K562 (cell line): ENCODE data around the gene PCDH1. TPM values are rescaled to one million over a fixed set of nuclear protein-coding genes. Genes with fewer than 3 reads are reported as not detected.

Experiments
- ATAC-seq: fragments of 200-7000 bp; cut with Tn5 transposase; 3 replicates; pipeline ENCODE4 v1.9.1; 2020; ENCODE audit warnings: moderate library complexity
- BruUV-seq: library from RNA; stranded (reverse); fragments of 400-500 nt; replicated peaks from 2 replicates; lab custom pipeline; 2021; lab: Mats Ljungman, UMichigan
- CTCF ChIA-PET: fragments of 300-600 bp; formaldehyde crosslinking; extraction: SDS; loops from one replicate; lab custom pipeline; 2021; ENCODE audit warnings: low intra/inter-chr PET ratio; lab: Yijun Ruan, JAX
- POLR2A ChIA-PET: fragments of 300-600, 350-650 bp; sonication (Branson Sonifier 250); formaldehyde crosslinking; extraction: SDS; loops from one replicate; lab custom pipeline; 2021; ENCODE audit warnings: antibody characterized with exemption, inconsistent platforms; lab: Yijun Ruan, JAX
- DNase-seq, 4 experiments: peaks; one replicate each; pipeline versions ENCODE4 v3.0.0 to v3.0.0-alpha.2; 2011 to 2018; ENCODE audit warnings: low spot score in 3 of 4, mixed read lengths in 3 of 4; ENCODE audit errors: extremely low read depth in 1 of 4
- FAIRE-seq: peaks from 2 replicates; lab custom pipeline; 2011; peaks lifted over from hg19 to GRCh38; lab: Jason Lieb, UNC
- H2AFZ ChIP-seq: 2 replicates; pipeline ENCODE4 v1.6.0; 2011; ENCODE audit warnings: low read depth, low read length, control low read depth, inconsistent platforms
- H3K27ac ChIP-seq: fragments of 200-600 bp; 3 replicates; pipeline ENCODE4 v1.8.0; 2011; ENCODE audit warnings: low read depth, mild to moderate bottlenecking, control low read depth, inconsistent platforms, low read length, moderate library complexity, mixed read lengths; ENCODE audit errors: extremely low read depth
- H3K27me3 ChIP-seq, 2 experiments: fragments of 300-600 bp in 1 of 2; 2 replicates in 1 of 2; 3 replicates in 1 of 2; pipeline versions ENCODE4 v1.6.0 to v1.8.0; 2011; ENCODE audit warnings: inconsistent platforms in 2 of 2, low read length in 2 of 2, mild to moderate bottlenecking in 1 of 2, mixed read lengths in 1 of 2, moderate library complexity in 1 of 2; ENCODE audit not compliant: control insufficient read depth in 2 of 2, insufficient read depth in 2 of 2
- H3K36me3 ChIP-seq: fragments of 300-600 bp; 3 replicates; pipeline ENCODE4 v1.8.0; 2011; ENCODE audit warnings: mild to moderate bottlenecking, low read length, inconsistent platforms; ENCODE audit not compliant: control insufficient read depth, insufficient read depth
- H3K4me1 ChIP-seq, 2 experiments: fragments of 200-600 bp in 1 of 2; replicated peaks in 1 of 2; 2 replicates in 1 of 2; 3 replicates in 1 of 2; pipeline versions ENCODE4 v1.5.1 to v1.8.0; 2011; ENCODE audit warnings: inconsistent platforms in 2 of 2, low read length in 2 of 2, mild to moderate bottlenecking in 1 of 2, mixed read lengths in 1 of 2, moderate library complexity in 1 of 2; ENCODE audit not compliant: control insufficient read depth in 2 of 2, insufficient read depth in 2 of 2
- H3K4me2 ChIP-seq: 2 replicates; pipeline ENCODE4 v1.6.1; 2011; ENCODE audit warnings: low read length, control low read depth, inconsistent platforms, mixed read lengths; ENCODE audit not compliant: insufficient read depth
- H3K4me3 ChIP-seq: fragments of 200-600 bp; sonication (generic), shearing (Covaris generic); 2 replicates; pipeline ENCODE4 v1.5.1; 2016; ENCODE audit warnings: control low read depth, inconsistent platforms
- H3K79me2 ChIP-seq: fragments of 200-600 bp; 3 replicates; pipeline ENCODE4 v1.8.0; 2011; ENCODE audit warnings: low read length, inconsistent platforms; ENCODE audit not compliant: control insufficient read depth, insufficient read depth
- H3K9ac ChIP-seq, 2 experiments: 2 replicates each; pipeline versions ENCODE4 v1.6.0 to v1.6.1; 2011; ENCODE audit warnings: low read depth in 2 of 2, low read length in 2 of 2, control low read depth in 1 of 2, inconsistent platforms in 1 of 2, mild to moderate bottlenecking in 1 of 2, mixed read lengths in 1 of 2; ENCODE audit not compliant: insufficient read depth in 1 of 2
- H3K9me1 ChIP-seq: one replicate; pipeline ENCODE4 v1.6.0; 2011; ENCODE audit warnings: inconsistent platforms, mild to moderate bottlenecking, low read length, moderate library complexity; ENCODE audit not compliant: control insufficient read depth, insufficient read depth
- H3K9me3 ChIP-seq: replicated peaks from 2 replicates; pipeline ENCODE4 v1.5.1; 2011; ENCODE audit warnings: low read depth, low read length, inconsistent platforms; ENCODE audit not compliant: control insufficient read depth, insufficient read depth
- H4K20me1 ChIP-seq: replicated peaks from 2 replicates; pipeline ENCODE4 v1.6.1; 2011; ENCODE audit warnings: low read length, inconsistent platforms, mixed read lengths; ENCODE audit not compliant: control insufficient read depth, insufficient read depth
- BRD9 ChIP-seq: fragments of 450-650 bp; IDR thresholded peaks from 2 replicates; pipeline ENCODE4 v1.6.1; 2018; ENCODE audit warnings: low read depth; ENCODE audit not compliant: partially characterized antibody
- CC2D1A ChIP-seq: fragments of 450-650 bp; IDR thresholded peaks from 2 replicates; pipeline ENCODE4 v1.6.1; 2017; ENCODE audit warnings: mild to moderate bottlenecking
- DACH1 ChIP-seq: fragments of 450-650 bp; IDR thresholded peaks from 2 replicates; pipeline ENCODE4 v1.6.1; 2018; ENCODE audit not compliant: partially characterized antibody
- FOS ChIP-seq: IDR thresholded peaks from 3 replicates; pipeline ENCODE4 v1.6.1; 2011; ENCODE audit not compliant: insufficient read length; ENCODE audit errors: extremely low read depth
- HDGF ChIP-seq: fragments of 450-650 bp; IDR thresholded peaks from 2 replicates; pipeline ENCODE4 v1.6.1; 2016
- NEUROD1 ChIP-seq: fragments of 150-350 bp; IDR thresholded peaks from 2 replicates; pipeline ENCODE4 v1.6.1; 2014; ENCODE audit warnings: borderline replicate concordance, low read length, low read depth; ENCODE audit not compliant: partially characterized antibody
- RBFOX2 ChIP-seq: fragments of 200-400 bp; formaldehyde crosslinking; IDR thresholded peaks from 2 replicates; pipeline ENCODE4 v1.6.1; 2017; ENCODE audit warnings: low read depth, mild to moderate bottlenecking, low read length, moderate library complexity
- ZC3H8 ChIP-seq: fragments of 450-650 bp; IDR thresholded peaks from 2 replicates; pipeline ENCODE4 v1.6.1; 2017
- ZNF12 ChIP-seq: sonication (generic); formaldehyde crosslinking; IDR thresholded peaks from 2 replicates; pipeline ENCODE4 v1.4.0; 2020; ENCODE audit warnings: mild to moderate bottlenecking, missing genetic modification reagents
- ZNF133 ChIP-seq: fragments of 250-450 bp; sonication (Bioruptor Pico); IDR thresholded peaks from 2 replicates; pipeline ENCODE4 v1.4.0; 2020; ENCODE audit warnings: mild to moderate bottlenecking
- ZNF778 ChIP-seq: fragments of 450-650 bp; formaldehyde crosslinking; IDR thresholded peaks from 2 replicates; pipeline ENCODE4 v1.4.0; 2020; ENCODE audit warnings: mild to moderate bottlenecking, moderate library complexity
- WGBS: fragments of 100-300 bp; shearing (Covaris generic); methylation state at CpG from one replicate; pipeline ENCODE4 v1.1.6; 2016; ENCODE audit warnings: low coverage, mixed read lengths; ENCODE audit not compliant: insufficient coverage; ENCODE audit errors: missing lambda C conversion rate; 5-methylcytosine and 5-hydroxymethylcytosine counted together
- in situ Hi-C: fragments of 300-500 bp; cut with MboI; formaldehyde crosslinking; loops from 4 replicates; pipeline ENCODE4 v1.15.0; 2018; ENCODE audit warnings: inconsistent platforms, mixed read lengths
- intact Hi-C: fragments of 100-400 bp; cut with micrococcal nuclease; formaldehyde crosslinking; loops from 2 replicates; pipeline ENCODE4 v1.14.2; 2022
- polyA plus RNA-seq, 8 experiments: library from polyadenylated mRNA; depleted of rRNA in 4 of 8; stranded (reverse) in 5 of 8; unstranded in 3 of 8; fragments of >200 nt; fragmentation: Nextera tagmentation in 2 of 8; fragmentation: Illumina TruSeq in 1 of 8; extraction: Ambion mirVana in 2 of 8; extraction: Trizol in 1 of 8; gene quantifications; 2 replicates each; pipeline versions ENCODE4 v1.2.1 to v1.2.3, GENCODE V29; 2011 to 2014; ENCODE audit warnings: inconsistent platforms in 1 of 8, missing spikeins in 1 of 8
- total RNA-seq, 7 experiments: library from RNA; depleted of rRNA in 6 of 7; stranded (reverse); fragments of >200 nt in 6 of 7; fragmentation: Illumina TruSeq in 2 of 7; extraction: Trizol in 2 of 7; gene quantifications; 2 replicates each; pipeline versions ENCODE4 v1.2.1 to v1.2.3, GENCODE V29; 2011 to 2021; ENCODE audit warnings: low replicate concordance in 1 of 7
- TF ChIP-seq, protein P1 (sequence below): sonication (generic); formaldehyde crosslinking; IDR thresholded peaks from 2 replicates; pipeline ENCODE4 v1.5.0; 2020; ENCODE audit warnings: missing genetic modification reagents
- TF ChIP-seq, protein P2 (sequence below): sonication (generic); formaldehyde crosslinking; IDR thresholded peaks from 2 replicates; pipeline ENCODE4 v1.8.0; 2023; ENCODE audit warnings: missing genetic modification reagents, mild to moderate bottlenecking, borderline replicate concordance
- TF ChIP-seq, protein P3 (sequence below), 3 experiments: fragments of 200-800 bp in 1 of 3; fragments of 250-450 bp in 1 of 3; fragments of 450-650 bp in 1 of 3; sonication (Bioruptor Pico) in 1 of 3; sonication (Bioruptor generic) in 1 of 3; formaldehyde crosslinking in 1 of 3; IDR thresholded peaks; 2 replicates each; pipeline versions ENCODE4 v1.6.1 to v1.8.0; 2016 to 2022; ENCODE audit warnings: mild to moderate bottlenecking in 2 of 3, missing genetic modification characterization in 2 of 3, missing compliant biosample characterization in 1 of 3, moderate library complexity in 1 of 3

Gene PCDH1
- total and polyA plus RNA-seq, 9 of the 15 experiments (the other 6 are each of a cell fraction or from before 2014, with no cell fraction given), result 0.11 to 3.6 (median 1.9) TPM; not detected in 1

DNA sequence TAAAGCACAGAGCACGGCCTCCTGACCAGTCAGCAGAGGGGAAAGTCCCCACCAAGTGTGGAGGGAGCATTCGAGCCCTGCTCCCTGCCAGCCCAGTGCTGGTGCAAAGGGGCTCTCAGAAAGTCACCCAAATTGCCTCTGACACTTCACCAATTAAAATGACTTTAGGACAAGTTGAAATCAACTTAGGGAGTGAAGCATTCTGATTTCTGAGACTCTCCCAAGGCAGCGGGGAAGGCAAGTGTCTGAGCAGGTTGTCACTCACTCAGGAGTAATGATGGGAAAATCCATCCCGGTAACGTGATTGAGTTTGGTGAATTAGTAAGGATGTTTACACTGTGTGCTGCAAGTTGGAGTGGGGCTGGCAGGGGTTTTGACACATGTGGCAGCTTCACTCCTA is 73.7 kb downstream of the PCDH1 start:
- ATAC-seq (no peak), FAIRE-seq (no peak), DNase-seq (no peak)
- ChIA-PET POLR2A (interaction anchor here (0.7 to 1.3 kb wide), 3 partner anchors 17 to 183 kb away, joined by 3 to 4 read pairs (median 4); no protein-coding TSS in a partner anchor), CTCF (no interaction called here)
- H3K4me3 ChIP-seq, result no peak overlapping the region
- no peaks in the 10 kb centered on the region for H3K36me3 ChIP-seq
- in situ Hi-C loops, result no loop called here
- H3K27ac ChIP-seq, result no peak overlapping the region
- intact Hi-C loops, result no loop called here
- peaks cover 24 to 56% of the 10 kb centered on the region in 2 experiments for H3K27me3 ChIP-seq
- H3K9me3 ChIP-seq, result no peaks in the 10 kb centered on the region
- H3K9me1 ChIP-seq, result no peaks in the 10 kb centered on the region
- no TSS peak for BruUV-seq
- H3K4me2 ChIP-seq, result no peak overlapping the region
- no peaks in the 10 kb centered on the region for H3K79me2 ChIP-seq
- no peak overlapping the region for H3K9ac ChIP-seq
- no peak overlapping the region for H2AFZ ChIP-seq
- H3K4me1 ChIP-seq, result no peaks in the 10 kb centered on the region; a peak in 1 of 5 replicates
- H4K20me1 ChIP-seq, result peaks cover 8% of the 10 kb centered on the region; the same call in 1 of the 2 replicates
- 0% methylated on average over 5 of the region's 5 CpGs for WGBS
- TF ChIP-seq ZNF778 (CRISPR knock-in tag) (no peak), ZNF12 (CRISPR knock-in tag) (no peak), BRD9 (no peak), HDGF (no peak), NEUROD1 (no peak), ZNF133 (CRISPR knock-in tag) (no peak), DACH1 (no peak), CC2D1A (no peak), FOS (no peak), RBFOX2 (no peak), ZC3H8 (no peak)
- TF ChIP-seq, protein P1, sequence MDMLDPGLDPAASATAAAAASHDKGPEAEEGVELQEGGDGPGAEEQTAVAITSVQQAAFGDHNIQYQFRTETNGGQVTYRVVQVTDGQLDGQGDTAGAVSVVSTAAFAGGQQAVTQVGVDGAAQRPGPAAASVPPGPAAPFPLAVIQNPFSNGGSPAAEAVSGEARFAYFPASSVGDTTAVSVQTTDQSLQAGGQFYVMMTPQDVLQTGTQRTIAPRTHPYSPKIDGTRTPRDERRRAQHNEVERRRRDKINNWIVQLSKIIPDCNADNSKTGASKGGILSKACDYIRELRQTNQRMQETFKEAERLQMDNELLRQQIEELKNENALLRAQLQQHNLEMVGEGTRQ, result no peak
- TF ChIP-seq, protein P2, sequence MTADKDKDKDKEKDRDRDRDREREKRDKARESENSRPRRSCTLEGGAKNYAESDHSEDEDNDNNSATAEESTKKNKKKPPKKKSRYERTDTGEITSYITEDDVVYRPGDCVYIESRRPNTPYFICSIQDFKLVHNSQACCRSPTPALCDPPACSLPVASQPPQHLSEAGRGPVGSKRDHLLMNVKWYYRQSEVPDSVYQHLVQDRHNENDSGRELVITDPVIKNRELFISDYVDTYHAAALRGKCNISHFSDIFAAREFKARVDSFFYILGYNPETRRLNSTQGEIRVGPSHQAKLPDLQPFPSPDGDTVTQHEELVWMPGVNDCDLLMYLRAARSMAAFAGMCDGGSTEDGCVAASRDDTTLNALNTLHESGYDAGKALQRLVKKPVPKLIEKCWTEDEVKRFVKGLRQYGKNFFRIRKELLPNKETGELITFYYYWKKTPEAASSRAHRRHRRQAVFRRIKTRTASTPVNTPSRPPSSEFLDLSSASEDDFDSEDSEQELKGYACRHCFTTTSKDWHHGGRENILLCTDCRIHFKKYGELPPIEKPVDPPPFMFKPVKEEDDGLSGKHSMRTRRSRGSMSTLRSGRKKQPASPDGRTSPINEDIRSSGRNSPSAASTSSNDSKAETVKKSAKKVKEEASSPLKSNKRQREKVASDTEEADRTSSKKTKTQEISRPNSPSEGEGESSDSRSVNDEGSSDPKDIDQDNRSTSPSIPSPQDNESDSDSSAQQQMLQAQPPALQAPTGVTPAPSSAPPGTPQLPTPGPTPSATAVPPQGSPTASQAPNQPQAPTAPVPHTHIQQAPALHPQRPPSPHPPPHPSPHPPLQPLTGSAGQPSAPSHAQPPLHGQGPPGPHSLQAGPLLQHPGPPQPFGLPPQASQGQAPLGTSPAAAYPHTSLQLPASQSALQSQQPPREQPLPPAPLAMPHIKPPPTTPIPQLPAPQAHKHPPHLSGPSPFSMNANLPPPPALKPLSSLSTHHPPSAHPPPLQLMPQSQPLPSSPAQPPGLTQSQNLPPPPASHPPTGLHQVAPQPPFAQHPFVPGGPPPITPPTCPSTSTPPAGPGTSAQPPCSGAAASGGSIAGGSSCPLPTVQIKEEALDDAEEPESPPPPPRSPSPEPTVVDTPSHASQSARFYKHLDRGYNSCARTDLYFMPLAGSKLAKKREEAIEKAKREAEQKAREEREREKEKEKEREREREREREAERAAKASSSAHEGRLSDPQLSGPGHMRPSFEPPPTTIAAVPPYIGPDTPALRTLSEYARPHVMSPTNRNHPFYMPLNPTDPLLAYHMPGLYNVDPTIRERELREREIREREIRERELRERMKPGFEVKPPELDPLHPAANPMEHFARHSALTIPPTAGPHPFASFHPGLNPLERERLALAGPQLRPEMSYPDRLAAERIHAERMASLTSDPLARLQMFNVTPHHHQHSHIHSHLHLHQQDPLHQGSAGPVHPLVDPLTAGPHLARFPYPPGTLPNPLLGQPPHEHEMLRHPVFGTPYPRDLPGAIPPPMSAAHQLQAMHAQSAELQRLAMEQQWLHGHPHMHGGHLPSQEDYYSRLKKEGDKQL (CRISPR knock-in tag), result no peak
- TF ChIP-seq, protein P3, sequence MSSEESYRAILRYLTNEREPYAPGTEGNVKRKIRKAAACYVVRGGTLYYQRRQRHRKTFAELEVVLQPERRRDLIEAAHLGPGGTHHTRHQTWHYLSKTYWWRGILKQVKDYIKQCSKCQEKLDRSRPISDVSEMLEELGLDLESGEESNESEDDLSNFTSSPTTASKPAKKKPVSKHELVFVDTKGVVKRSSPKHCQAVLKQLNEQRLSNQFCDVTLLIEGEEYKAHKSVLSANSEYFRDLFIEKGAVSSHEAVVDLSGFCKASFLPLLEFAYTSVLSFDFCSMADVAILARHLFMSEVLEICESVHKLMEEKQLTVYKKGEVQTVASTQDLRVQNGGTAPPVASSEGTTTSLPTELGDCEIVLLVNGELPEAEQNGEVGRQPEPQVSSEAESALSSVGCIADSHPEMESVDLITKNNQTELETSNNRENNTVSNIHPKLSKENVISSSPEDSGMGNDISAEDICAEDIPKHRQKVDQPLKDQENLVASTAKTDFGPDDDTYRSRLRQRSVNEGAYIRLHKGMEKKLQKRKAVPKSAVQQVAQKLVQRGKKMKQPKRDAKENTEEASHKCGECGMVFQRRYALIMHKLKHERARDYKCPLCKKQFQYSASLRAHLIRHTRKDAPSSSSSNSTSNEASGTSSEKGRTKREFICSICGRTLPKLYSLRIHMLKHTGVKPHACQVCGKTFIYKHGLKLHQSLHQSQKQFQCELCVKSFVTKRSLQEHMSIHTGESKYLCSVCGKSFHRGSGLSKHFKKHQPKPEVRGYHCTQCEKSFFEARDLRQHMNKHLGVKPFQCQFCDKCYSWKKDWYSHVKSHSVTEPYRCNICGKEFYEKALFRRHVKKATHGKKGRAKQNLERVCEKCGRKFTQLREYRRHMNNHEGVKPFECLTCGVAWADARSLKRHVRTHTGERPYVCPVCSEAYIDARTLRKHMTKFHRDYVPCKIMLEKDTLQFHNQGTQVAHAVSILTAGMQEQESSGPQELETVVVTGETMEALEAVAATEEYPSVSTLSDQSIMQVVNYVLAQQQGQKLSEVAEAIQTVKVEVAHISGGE (CRISPR knock-in tag; IDR thresholded peaks at IDR 0.05), result no peak
